C4-2B (cell line): Measurements from ENCODE around the gene FAF1.
A peak's percentile ranks its signal among the peaks of the same experiment; 100 is the strongest.
"Not testable (repeated sequence)": the region's sequence is repeated elsewhere in the genome, so short reads cannot be mapped to it uniquely, and the experiment has no call there.

Source experiments
- H3K27ac ChIP-seq: fragments of 450-650 bp; 2 replicates; pipeline ENCODE4 v1.5.1; 2017
- ZFX ChIP-seq: fragments of 450-650 bp; IDR thresholded peaks from 2 replicates; pipeline ENCODE4 v1.6.1; 2017
- TF ChIP-seq, protein P1 (sequence below): fragments of 450-650 bp; conservative IDR thresholded peaks from 2 replicates; pipeline ENCODE4 v1.5.1; 2017; ENCODE audit warnings: mild to moderate bottlenecking

The FAF1 gene

DNA sequence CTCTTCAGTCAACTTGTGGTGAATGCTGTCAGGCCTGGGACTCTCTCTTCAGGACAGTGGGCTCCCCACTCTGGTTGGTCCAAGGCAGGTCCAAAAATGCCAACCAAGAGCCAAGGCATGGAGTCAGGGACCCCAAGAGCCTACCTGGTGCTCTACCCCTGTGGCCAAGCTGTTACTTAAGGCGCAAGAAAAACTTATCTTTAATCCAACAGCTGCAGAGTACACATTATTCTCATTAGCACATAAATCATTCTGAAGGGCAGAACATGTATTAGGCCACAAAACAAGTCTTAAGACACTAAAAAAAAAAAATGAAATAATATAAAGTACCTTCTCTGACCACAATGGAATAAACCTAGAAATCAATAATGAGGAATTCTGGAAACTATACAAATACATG, 65.7 kb downstream of the FAF1 start:
- no peak overlapping the region for H3K27ac ChIP-seq
- TF ChIP-seq, protein P1, sequence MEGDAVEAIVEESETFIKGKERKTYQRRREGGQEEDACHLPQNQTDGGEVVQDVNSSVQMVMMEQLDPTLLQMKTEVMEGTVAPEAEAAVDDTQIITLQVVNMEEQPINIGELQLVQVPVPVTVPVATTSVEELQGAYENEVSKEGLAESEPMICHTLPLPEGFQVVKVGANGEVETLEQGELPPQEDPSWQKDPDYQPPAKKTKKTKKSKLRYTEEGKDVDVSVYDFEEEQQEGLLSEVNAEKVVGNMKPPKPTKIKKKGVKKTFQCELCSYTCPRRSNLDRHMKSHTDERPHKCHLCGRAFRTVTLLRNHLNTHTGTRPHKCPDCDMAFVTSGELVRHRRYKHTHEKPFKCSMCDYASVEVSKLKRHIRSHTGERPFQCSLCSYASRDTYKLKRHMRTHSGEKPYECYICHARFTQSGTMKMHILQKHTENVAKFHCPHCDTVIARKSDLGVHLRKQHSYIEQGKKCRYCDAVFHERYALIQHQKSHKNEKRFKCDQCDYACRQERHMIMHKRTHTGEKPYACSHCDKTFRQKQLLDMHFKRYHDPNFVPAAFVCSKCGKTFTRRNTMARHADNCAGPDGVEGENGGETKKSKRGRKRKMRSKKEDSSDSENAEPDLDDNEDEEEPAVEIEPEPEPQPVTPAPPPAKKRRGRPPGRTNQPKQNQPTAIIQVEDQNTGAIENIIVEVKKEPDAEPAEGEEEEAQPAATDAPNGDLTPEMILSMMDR = no peak
- TF ChIP-seq ZFX = no peak

DNA sequence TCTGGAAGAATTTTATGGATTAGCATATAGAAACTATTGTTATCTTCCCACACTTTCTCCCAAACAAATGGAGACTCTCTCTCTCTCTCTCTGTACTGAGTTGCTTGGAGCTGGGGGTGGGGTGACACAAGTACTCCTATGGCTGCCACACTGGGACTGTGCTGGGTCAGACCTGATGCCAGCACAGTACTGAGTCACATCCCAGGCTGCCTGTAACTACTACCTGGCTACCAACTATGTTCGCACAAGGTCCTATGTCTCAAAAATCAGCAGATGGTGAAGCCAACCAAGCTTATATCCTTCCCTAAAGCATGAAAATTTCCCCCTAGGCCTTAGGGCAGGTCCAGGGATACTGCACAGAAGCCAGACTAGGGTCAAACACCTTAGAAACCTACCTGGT, 66.6 kb downstream of the FAF1 start:
- no peak for TF ChIP-seq ZFX
- TF ChIP-seq, protein P1 = no peak
- H3K27ac ChIP-seq = no peak overlapping the region

DNA sequence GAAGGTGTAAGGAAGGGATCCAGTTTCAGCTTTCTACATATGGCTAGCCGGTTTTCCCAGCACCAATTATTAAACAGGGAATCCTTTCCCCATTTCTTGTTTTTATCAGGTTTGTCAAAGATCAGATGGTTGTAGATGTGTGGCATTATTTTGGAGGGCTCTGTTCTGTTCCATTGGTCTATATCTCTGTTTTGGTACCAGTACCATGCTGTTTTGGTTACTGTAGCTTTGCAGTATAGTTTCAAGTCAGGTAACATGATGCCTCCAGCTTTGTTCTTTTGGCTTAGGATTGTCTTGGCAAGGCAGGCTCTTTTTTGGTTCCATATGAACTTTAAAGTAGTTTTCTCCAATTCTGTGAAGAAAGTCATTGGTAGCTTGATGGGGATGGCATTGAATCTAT, 72.5 kb downstream of the FAF1 start:
- H3K27ac ChIP-seq = not testable (repeated sequence)

DNA sequence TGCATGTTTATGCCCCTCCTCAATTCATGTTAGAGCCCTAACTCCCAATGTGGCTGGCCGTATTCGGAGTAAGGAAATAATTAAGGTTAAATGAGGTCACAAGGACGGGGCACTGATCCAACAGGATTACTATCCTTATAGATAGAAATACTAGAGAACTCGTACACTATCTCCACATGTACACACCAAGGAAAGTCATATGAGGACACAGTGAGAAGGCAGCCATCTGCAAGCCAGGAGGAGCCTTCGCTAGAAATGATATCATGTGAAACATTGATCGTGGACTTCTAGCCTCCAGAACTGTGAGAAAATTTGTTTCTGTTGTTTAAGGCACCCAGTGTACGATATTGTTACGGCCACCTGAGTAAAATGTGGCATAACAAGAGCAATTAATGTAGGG, 79.7 kb downstream of the FAF1 start:
- no peak overlapping the region for H3K27ac ChIP-seq
- TF ChIP-seq ZFX = no peak
- TF ChIP-seq, protein P1 = no peak

DNA sequence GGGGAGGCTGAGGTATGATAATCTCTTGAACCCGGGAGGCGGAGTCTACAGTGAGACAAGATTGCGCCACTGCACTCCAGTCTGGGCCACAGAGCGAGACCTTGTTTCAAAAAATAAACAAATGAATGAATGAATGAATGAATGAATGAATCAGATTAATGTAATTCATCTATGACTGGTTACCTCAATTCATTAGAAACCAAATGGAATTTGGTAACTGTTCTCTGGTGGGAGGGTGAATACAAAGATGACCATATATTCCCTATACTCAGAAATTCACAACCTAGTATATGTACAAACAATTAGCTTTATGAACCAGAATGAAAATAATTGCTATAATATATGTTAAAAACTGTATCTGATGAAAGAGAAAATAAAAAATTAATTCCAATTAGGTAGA, 80.9 kb downstream of the FAF1 start:
- TF ChIP-seq, protein P1 = no peak
- TF ChIP-seq ZFX = no peak
- H3K27ac ChIP-seq = no peak overlapping the region

DNA sequence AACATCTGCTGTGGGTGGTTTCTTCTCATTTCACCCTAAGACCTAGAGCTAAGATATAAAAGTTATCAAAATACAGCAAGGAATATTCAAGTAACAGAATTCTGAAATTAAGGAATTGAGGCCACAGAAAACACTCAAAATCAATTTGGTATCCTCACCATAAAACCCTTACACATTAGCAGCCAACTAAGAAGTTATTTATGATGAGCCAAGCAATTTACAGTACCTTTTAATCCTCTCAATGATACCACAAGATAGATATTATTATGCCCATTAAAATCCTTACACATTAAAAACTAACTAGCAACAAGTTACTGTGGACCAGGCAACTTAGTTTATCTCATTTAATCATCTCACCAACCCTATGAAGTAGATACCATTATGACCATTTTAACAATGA, 81.6 kb downstream of the FAF1 start:
- TF ChIP-seq ZFX = no peak
- TF ChIP-seq, protein P1 = no peak
- H3K27ac ChIP-seq = no peak overlapping the region

DNA sequence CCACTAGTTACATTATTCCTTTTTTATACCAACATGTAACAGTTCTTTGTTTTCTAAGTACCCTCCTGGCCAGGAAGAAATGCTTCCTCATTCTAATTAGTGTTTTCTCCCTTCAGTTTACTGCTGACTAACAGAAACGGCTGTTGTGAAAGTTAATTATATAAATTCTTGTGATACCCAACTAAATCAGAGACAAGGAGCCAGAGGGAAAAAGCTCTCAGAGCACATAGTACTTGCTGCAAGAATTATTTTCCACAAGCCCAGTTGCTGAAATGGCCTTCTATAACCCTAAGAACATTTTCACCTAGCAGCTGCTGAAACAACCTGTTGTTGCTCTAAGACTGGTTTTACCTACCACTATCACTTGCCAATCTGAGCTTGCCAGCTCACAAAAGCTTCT, 82.4 kb downstream of the FAF1 start:
- no peak overlapping the region for H3K27ac ChIP-seq
- TF ChIP-seq ZFX = no peak
- TF ChIP-seq, protein P1 = no peak

DNA sequence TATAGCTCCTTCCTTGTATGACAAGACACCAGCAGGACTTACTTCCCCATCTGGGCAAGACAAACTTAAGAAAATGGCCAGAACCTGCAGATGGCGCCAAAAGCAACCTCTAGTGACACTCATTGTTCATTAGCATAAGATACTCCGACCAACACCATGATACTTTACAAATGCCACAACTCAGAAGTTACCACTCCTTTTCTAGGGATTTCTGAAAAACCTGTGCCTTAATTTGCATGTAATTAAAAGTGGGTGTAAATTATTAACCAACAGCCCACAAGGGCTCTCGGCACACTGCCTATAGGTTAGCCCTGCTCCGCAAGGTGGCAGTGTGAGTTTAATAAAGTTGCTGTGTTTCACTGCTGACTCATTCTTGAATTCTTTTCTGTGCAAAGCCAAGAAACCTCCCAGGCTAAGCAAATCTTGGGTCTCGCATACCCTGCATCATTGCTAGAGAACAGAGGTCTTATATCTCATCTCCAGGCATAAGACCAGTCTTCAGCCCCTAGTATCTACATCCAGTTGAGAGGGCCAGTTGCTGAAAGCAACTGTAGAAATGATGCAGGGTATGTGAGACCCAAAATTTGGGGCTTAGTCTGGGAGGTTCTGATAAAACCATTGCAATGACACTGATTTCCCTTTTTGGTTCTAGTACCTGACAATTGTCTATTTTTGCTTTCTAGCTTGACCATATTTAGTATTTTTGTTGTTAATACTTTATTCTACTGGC, 86.4 kb downstream of the FAF1 start:
- peak overlapping the region; percentile 42; the same call in 1 of the 2 replicates for H3K27ac ChIP-seq
- TF ChIP-seq ZFX = no peak
- TF ChIP-seq, protein P1 = peak; percentile 97

DNA sequence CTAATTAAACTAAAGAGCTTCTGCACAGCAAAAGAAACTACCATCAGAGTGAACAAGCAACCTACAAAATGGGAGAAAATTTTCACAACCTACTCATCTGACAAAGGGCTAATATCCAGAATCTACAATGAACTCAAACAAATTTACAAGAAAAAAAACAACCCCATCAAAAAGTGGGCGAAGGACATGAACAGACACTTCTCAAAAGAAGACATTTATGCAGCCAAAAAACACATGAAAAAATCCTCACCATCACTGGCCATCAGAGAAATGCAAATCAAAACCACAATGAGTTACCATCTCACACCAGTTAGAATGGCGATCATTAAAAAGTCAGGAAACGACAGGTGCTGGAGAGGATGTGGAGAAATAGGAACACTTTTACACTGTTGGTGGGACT, 95.2 kb downstream of the FAF1 start:
- not testable (repeated sequence) for H3K27ac ChIP-seq
